Right hindlimb (tissue), 1 donor: ENCODE measurements around the gene MAP3K13.
"Not testable (repeated sequence)": the region's sequence is repeated elsewhere in the genome, so short reads cannot be mapped to it uniquely, and the experiment has no call there.

Experiments used
- DNase-seq: peaks from one replicate; pipeline ENCODE4 v3.0.0-alpha.2; 2018

Gene MAP3K13

GRCh38 chr3:185399737-185400667, 37.1 kb downstream of the MAP3K13 start:
- no peak for DNase-seq

GRCh38 chr3:185400866-185401265, 37.9 kb downstream of the MAP3K13 start:
- DNase-seq: no peak

- DNase-seq: no peak
These were observed 38.5 kb downstream of the MAP3K13 start for GRCh38 chr3:185401319-185401955.

- DNase-seq: peak; percentile 28
These were observed 39.6 kb downstream of the MAP3K13 start for GRCh38 chr3:185402561-185402960.

- no peak for DNase-seq
These were observed 40.1 kb downstream of the MAP3K13 start for GRCh38 chr3:185403002-185403401.

GRCh38 chr3:185405243-185405642, 42.3 kb downstream of the MAP3K13 start:
- no peak for DNase-seq

- DNase-seq: no peak
These were observed 42.7 kb downstream of the MAP3K13 start for GRCh38 chr3:185405664-185406063.

- DNase-seq: no peak
These were observed 43.2 kb downstream of the MAP3K13 start for GRCh38 chr3:185406121-185406620.

- no peak for DNase-seq
These were observed 47.0 kb downstream of the MAP3K13 start for GRCh38 chr3:185409957-185410356.

- DNase-seq: no peak
These were observed 48.2 kb downstream of the MAP3K13 start for GRCh38 chr3:185411133-185411532.

- DNase-seq: no peak
These were observed 53.6 kb downstream of the MAP3K13 start for GRCh38 chr3:185416513-185416912.

- not testable (repeated sequence) for DNase-seq
These were observed 55.6 kb downstream of the MAP3K13 start for GRCh38 chr3:185418561-185418977.

- DNase-seq: peak; percentile 26
These were observed 57.8 kb downstream of the MAP3K13 start for GRCh38 chr3:185420762-185421161.

GRCh38 chr3:185421577-185422232, 58.8 kb downstream of the MAP3K13 start:
- no peak for DNase-seq

- DNase-seq: no peak
These were observed 59.7 kb downstream of the MAP3K13 start for GRCh38 chr3:185422677-185423076.

- DNase-seq: no peak
These were observed 60.2 kb downstream of the MAP3K13 start for GRCh38 chr3:185423178-185423577.

- DNase-seq: no peak
These were observed 61.5 kb downstream of the MAP3K13 start for GRCh38 chr3:185424435-185424834.

- no peak for DNase-seq
These were observed 67.4 kb downstream of the MAP3K13 start for GRCh38 chr3:185430375-185430774.

- no peak for DNase-seq
These were observed 77.0 kb downstream of the MAP3K13 start for GRCh38 chr3:185439745-185440466.

- DNase-seq: no peak
These were observed 79.1 kb downstream of the MAP3K13 start for GRCh38 chr3:185442031-185442430.

- no peak for DNase-seq
These were observed 81.4 kb downstream of the MAP3K13 start for GRCh38 chr3:185444329-185444728.

GRCh38 chr3:185448107-185448506, 85.2 kb downstream of the MAP3K13 start:
- no peak for DNase-seq

- not testable (repeated sequence) for DNase-seq
These were observed 88.5 kb downstream of the MAP3K13 start for GRCh38 chr3:185451432-185451831.
